Measurements from ENCODE around the gene NAGA. TPM values are rescaled to one million over a fixed set of nuclear protein-coding genes. Genes with fewer than 3 reads are reported as not detected.

The NAGA gene
- total and polyA plus RNA-seq, 5 donors: 9.4 to 16.3 (median 15.0) TPM

DNA sequence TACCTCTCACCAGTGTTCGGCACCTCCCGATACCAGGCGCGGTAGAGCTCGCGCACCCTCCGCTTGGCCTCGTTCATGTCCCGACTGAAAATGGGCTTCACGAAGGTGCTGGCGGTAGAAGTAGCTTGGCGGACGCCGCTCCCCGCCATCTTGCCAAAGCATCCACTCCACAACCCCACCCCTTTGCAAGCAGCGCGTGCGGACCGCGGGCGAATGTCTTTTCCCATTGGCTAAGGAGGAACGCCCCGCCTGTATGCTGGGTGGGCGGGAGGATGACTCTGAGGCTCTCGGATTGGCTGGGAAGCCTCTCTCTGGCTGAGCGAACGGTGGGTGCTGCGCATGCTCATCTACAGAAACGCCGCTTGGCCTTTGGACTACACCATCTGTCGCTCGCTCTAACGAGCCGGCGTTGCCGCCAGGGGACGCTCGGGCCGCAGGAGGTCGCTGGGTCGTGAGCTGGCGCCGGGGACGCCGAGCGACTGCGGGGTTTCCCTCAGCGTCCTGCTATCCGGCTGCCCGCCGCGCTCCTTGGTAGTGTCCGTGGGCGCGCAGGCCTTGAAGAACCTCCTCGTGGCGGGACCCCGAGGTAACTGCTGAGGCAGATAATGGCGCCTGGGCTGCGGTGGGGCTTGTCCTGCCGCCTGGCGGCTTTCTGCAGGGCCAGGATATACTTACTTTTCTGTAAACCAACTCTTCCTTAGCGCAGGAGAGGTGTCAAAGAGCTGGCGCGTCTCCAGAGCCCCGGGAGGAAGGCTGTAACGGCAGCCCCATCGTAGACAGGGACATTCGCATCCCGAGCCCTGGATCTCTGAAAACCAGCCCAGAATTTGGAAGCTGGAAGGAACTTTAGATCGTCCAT, 20.2 kb upstream of the NAGA start, which contains the start of gene NDUFA6:
TSS of gene NDUFA6 (minus strand) at position 177 of the 859 bp plus-strand sequence. CDS start at position 149, 28 bp downstream.
- intact Hi-C loops (cut with DNase I): loop anchor here in 2 of 4 donors (5.0 to 10.0 kb wide), 2 partner anchors 344 to 346 kb away; partner anchors contain the start of gene NFAM1 (in 1 of the 2)
- WGBS: under 1% methylated on average over 71 of the region's 71 CpGs
- no peaks in the 10 kb centered on the region for H3K9me3 ChIP-seq (ENCODE audit: control insufficient read depth, low read length)
- ATAC-seq (peak; percentile 98), DNase-seq (peak; percentile 99)
- H3K27me3 ChIP-seq (ENCODE audit: control insufficient read depth, insufficient read depth): no peaks in the 10 kb centered on the region
- peak within 1 kb of the TSS; percentile 65 for H3K4me3 ChIP-seq (ENCODE audit: low read length)
- H3K4me1 ChIP-seq (ENCODE audit: control insufficient read depth, insufficient read depth, low read length): peaks cover 10% of the 10 kb centered on the region
- H3K27ac ChIP-seq (ENCODE audit: low read length): peak within 1 kb of the TSS; percentile 96

DNA sequence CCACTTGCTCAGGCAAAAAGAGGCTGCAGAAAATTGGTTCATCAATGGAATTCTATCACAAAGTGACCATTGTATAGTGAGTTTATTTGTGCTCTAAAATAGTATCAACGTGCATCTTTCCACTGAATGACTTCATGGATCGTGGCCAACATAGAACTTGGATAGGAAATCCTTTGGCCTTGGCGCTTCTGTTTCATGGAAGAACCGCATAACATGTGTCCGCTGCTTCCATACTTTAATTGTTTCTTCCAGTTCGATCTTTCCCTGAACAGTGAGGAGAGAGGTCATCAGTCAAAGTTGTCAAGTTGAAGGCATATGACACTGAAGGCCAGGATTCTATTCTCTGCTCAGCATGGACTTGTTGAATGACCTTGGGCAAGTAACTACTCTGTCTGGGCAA, 15.4 kb upstream of the NAGA start:
- Histone ChIP-seq H3K27ac (ENCODE audit: low read length) (no peak overlapping the region), H3K27me3 (ENCODE audit: control insufficient read depth, insufficient read depth) (no peaks in the 10 kb centered on the region), H3K4me1 (ENCODE audit: control insufficient read depth, insufficient read depth, low read length) (peaks cover 11% of the 10 kb centered on the region), H3K9me3 (ENCODE audit: control insufficient read depth, low read length) (no peaks in the 10 kb centered on the region), H3K4me3 (ENCODE audit: low read length) (no peak overlapping the region)
- intact Hi-C loops (cut with DNase I): loop anchor here in 1 of 4 donors (10.0 kb wide), 1 partner anchor 359 kb away; no protein-coding TSS in a partner anchor
- no peak for ATAC-seq
- WGBS: 46% methylated on average over 6 of the region's 6 CpGs
- DNase-seq: no peak

DNA sequence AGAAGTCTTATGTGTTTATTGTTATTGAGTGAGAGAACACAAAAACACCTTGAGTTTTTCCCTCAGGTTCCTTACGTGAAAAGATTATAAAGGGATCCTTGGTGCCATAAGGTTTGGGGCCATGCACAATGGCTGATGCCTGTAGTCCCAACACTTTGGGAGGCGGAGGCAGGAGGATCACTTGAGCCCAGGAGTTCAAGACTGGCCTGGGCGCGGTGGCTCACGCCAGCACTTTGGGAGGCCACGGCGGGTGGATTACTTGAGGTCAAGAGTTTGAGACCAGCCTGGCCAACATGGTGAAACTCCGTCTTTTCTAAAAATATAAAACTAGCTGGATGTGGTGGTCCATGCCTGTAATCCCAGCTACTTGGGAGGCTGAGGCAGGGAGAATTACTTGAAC, 14.3 kb upstream of the NAGA start:
- intact Hi-C loops (cut with DNase I): loop anchor here in 1 of 4 donors (10.0 kb wide), 1 partner anchor 360 kb away; no protein-coding TSS in a partner anchor
- WGBS: 92% methylated on average over 8 of the region's 8 CpGs
- DNase-seq (no peak), ATAC-seq (no peak)
- Histone ChIP-seq H3K4me1 (ENCODE audit: control insufficient read depth, insufficient read depth, low read length) (peaks cover 11% of the 10 kb centered on the region), H3K27me3 (ENCODE audit: control insufficient read depth, insufficient read depth) (no peaks in the 10 kb centered on the region), H3K9me3 (ENCODE audit: control insufficient read depth, low read length) (no peaks in the 10 kb centered on the region), H3K4me3 (ENCODE audit: low read length) (no peak overlapping the region), H3K27ac (ENCODE audit: low read length) (no peak overlapping the region)

DNA sequence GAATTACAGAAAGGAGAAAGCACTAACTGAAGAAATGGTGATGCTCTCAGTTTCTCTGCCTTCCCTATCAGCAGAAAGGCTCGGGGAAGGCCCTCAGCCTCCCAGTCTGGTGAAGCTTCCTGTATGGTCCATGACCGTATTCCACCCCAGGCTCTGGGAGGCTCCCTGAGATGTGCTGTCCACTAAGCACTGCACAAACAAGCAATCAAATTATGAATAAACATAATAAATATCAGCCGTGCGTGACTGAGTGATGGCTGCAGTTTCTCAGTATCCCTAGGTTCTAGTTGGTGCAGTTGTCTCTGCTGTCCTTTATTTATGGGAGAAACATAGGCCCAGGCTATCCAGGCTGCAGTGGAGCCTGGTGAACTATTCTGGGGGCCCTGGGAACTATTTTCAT, 12.5 kb upstream of the NAGA start:
- Histone ChIP-seq H3K27ac (ENCODE audit: low read length) (no peak overlapping the region), H3K4me3 (ENCODE audit: low read length) (no peak overlapping the region), H3K9me3 (ENCODE audit: control insufficient read depth, low read length) (no peaks in the 10 kb centered on the region), H3K27me3 (ENCODE audit: control insufficient read depth, insufficient read depth) (no peaks in the 10 kb centered on the region), H3K4me1 (ENCODE audit: control insufficient read depth, insufficient read depth, low read length) (peaks cover 9% of the 10 kb centered on the region)
- intact Hi-C loops (cut with DNase I): loop anchor here in 1 of 4 donors (10.0 kb wide), 1 partner anchor 362 kb away; no protein-coding TSS in a partner anchor
- ATAC-seq (no peak), DNase-seq (no peak)
- 89% methylated on average over 4 of the region's 4 CpGs for WGBS

DNA sequence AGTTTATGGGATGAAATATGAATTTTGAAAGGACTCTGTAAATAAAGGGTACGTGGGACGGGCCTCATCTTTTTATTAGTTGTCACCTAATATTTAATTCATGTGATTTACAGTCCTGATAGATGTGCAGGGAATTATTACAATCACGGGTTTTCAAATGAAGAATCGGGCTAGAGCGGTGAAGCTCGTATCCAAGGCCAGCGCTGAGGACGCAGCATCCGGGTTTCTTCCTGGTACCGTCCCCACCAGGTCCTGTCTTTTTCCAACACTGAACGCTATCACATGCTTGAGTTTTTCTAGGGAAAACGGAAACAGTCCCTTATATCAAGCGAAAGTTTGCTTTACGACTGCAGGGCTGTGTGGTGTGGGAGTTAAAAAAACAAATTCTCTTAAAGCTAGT, 9.7 kb upstream of the NAGA start:
- ATAC-seq (peak in 1 of 2 donors; percentile 18), DNase-seq (peak in 1 of 3 donors; percentile 75)
- WGBS: 4% methylated on average over 14 of the region's 14 CpGs
- H3K27me3 ChIP-seq (ENCODE audit: control insufficient read depth, insufficient read depth): no peaks in the 10 kb centered on the region
- H3K4me3 ChIP-seq (ENCODE audit: low read length): peak overlapping the region; percentile 72
- H3K4me1 ChIP-seq (ENCODE audit: control insufficient read depth, insufficient read depth, low read length): peaks cover 9% of the 10 kb centered on the region
- no peaks in the 10 kb centered on the region for H3K9me3 ChIP-seq (ENCODE audit: control insufficient read depth, low read length)
- intact Hi-C loops (cut with DNase I): loop anchor here in 1 of 4 donors (10.0 kb wide), 1 partner anchor 365 kb away; no protein-coding TSS in a partner anchor
- peak overlapping the region; percentile 98 for H3K27ac ChIP-seq (ENCODE audit: low read length)

DNA sequence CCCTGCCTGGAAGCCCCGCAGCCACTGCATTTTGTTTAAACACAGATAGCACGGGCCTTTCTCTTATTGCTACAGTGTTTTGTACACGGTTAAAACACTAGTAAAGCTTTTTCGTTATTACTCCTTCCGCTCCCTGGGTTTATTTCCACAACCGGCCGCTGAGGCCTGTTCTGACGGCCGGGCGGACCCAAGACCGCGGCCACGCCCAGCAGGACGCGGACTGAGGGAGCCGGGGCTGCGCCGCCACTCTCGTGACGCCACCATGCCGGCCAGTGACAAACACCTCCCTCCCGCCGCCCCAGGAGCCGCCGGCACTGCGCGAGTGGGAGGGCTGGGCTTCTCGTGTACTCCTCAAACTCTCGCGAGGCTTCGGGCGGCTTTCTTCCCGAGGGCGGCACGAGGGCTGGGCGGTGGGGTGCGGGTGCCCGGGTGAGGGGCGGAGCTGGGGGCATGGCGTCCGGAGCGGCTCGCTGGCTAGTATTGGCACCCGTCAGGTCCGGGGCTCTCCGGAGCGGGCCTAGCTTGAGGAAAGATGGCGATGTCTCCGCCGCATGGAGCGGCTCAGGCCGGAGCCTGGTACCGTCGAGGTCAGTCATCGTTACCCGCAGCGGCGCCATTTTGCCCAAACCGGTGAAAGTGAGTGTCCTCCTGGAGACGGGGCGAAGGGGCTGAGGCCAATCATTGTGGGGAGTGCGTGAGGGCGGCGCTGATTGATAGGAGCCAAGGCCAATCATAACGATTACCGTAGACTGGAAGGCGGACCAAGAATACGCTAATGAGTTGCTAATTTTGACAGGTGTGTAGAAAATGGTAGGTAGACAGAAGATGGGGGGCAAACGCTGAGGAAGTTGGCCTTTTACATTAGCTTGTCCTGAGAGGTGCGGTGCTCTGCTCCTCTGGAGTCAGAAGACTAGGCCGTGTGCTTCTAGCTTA, 9.0 kb upstream of the NAGA start, which contains the start of gene SMDT1:
TSS of gene SMDT1 (plus strand) at position 382 of the 933 bp plus-strand sequence. CDS start at position 451, 69 bp downstream.
- H3K4me1 ChIP-seq (ENCODE audit: control insufficient read depth, insufficient read depth, low read length): peaks cover 9% of the 10 kb centered on the region
- no peaks in the 10 kb centered on the region for H3K27me3 ChIP-seq (ENCODE audit: control insufficient read depth, insufficient read depth)
- H3K4me3 ChIP-seq (ENCODE audit: low read length): peak within 1 kb of the TSS; percentile 72
- ATAC-seq (peak; percentile 94 to 97), DNase-seq (peak; percentile 100)
- intact Hi-C loops (cut with DNase I): loop anchor here in 1 of 4 donors (10.0 kb wide), 1 partner anchor 365 kb away; no protein-coding TSS in a partner anchor
- H3K9me3 ChIP-seq (ENCODE audit: control insufficient read depth, low read length): no peaks in the 10 kb centered on the region
- peak within 1 kb of the TSS; percentile 99 for H3K27ac ChIP-seq (ENCODE audit: low read length)
- WGBS: under 1% methylated on average over 71 of the region's 71 CpGs

DNA sequence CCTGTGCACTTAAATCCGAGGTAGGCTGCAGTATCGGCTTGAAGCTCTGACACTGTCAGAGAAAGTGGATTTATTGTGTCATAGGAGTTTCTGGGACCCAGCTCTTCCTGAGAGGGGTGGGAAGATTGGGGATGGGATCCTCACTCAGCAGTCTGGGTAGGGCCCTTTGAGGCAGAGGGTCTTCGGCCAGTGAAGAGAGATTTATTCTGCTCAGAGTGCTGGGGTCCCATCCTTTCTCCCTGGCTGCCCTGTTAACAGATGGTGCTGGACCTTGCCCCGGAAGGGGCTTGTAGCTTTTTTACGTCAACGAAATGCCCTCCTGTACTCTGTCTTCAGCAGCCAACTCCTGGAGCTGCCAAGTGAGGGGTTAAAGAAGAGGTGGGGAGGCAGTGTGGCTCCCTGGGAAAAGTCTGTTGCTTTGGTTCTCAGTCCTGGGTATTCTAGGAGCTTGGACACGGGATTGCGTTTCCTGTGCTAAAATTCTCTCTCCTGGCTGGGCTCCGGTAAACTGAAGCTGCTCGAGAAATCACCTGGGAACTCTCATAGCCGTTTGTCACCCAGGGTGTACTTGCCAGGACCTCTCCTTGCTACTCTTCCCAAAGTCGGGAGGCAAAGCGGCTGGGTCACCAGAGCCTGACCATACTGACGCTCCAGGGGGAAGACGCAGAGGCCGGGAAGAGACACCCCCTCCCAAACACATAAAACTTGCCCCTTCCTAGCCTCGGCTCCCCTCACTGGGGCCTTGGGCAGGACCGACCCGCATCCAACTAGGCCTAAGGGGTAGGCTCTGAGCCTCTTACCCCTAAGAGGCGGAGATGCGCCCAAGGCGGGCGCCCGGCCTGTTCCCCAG, 8.1 kb upstream of the NAGA start:
- ATAC-seq: peak; percentile 27 to 34
- no peak for DNase-seq
- no peaks in the 10 kb centered on the region for H3K9me3 ChIP-seq (ENCODE audit: control insufficient read depth, low read length)
- H3K27me3 ChIP-seq (ENCODE audit: control insufficient read depth, insufficient read depth): no peaks in the 10 kb centered on the region
- H3K4me3 ChIP-seq (ENCODE audit: low read length): peak overlapping the region; percentile 33
- peak overlapping the region; percentile 99 for H3K27ac ChIP-seq (ENCODE audit: low read length)
- H3K4me1 ChIP-seq (ENCODE audit: control insufficient read depth, insufficient read depth, low read length): peaks cover 9% of the 10 kb centered on the region
- WGBS: 24% methylated on average over 24 of the region's 24 CpGs
- intact Hi-C loops (cut with DNase I): no loop called here

DNA sequence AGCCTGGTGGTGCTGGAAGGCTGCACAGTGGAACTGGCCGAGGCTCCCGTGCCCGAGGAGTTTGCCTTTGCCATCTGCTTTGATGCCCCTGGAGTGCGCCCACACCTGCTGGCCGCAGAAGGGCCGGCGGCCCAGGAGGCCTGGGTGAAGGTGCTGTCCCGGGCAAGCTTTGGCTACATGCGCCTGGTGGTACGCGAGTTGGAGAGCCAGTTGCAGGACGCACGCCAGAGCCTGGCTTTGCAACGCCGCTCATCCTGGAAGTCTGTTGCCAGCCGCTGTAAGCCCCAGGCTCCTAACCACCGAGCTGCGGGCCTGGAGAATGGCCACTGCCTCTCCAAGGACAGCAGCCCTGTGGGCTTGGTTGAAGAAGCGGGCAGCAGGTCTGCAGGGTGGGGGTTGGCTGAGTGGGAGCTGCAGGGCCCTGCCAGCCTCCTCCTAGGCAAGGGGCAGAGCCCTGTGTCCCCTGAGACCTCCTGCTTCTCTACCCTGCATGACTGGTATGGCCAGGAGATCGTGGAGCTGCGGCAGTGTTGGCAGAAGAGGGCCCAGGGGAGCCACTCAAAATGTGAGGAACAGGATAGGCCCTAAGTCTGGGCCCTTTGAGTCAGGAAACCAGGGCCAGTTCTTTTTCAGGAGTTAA, 7.0 kb upstream of the NAGA start:
- WGBS: 88% methylated on average over 21 of the region's 21 CpGs
- intact Hi-C loops (cut with DNase I): no loop called here
- H3K27me3 ChIP-seq (ENCODE audit: control insufficient read depth, insufficient read depth): no peaks in the 10 kb centered on the region
- H3K9me3 ChIP-seq (ENCODE audit: control insufficient read depth, low read length): no peaks in the 10 kb centered on the region
- ATAC-seq: no peak
- no peak overlapping the region for H3K27ac ChIP-seq (ENCODE audit: low read length)
- no peak overlapping the region for H3K4me3 ChIP-seq (ENCODE audit: low read length)
- H3K4me1 ChIP-seq (ENCODE audit: control insufficient read depth, insufficient read depth, low read length): peaks cover 9% of the 10 kb centered on the region
- peak in 2 of 3 donors; percentile 61 to 63 for DNase-seq

DNA sequence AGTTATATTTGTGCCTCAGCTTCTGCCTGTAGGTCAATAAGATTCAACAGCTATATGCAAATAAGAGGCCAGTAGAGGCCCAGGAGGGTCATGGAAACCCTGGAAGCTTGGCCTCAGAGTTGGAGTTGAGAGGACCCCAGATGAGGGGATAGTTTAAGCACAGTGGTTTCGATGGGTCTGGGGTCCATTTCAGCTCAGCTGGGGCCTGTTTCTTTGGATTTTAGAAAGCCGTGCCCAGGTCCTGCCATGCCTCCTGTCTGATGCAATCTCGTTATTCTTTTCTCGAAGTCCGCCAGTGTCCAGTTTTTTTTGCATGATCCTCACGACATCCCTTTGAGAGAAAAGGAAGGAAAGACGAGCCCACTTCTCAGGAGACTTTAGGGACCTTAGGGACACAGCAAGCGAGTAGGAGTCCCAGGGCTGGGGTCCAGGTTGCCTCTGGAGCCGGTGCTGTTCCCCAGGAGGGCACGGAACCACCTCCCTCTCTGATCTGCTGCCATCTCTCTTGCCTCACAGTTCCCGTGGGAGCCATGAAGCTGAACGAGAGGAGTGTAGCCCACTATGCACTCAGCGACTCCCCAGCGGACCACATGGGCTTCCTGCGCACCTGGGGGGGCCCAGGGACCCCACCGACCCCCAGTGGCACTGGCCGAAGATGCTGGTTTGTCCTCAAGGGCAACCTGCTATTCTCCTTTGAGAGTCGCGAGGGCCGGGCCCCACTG, 6.3 kb upstream of the NAGA start:
- Histone ChIP-seq H3K4me1 (ENCODE audit: control insufficient read depth, insufficient read depth, low read length) (peaks cover 8% of the 10 kb centered on the region), H3K27ac (ENCODE audit: low read length) (no peak overlapping the region), H3K27me3 (ENCODE audit: control insufficient read depth, insufficient read depth) (no peaks in the 10 kb centered on the region), H3K4me3 (ENCODE audit: low read length) (no peak overlapping the region), H3K9me3 (ENCODE audit: control insufficient read depth, low read length) (no peaks in the 10 kb centered on the region)
- 90% methylated on average over 20 of the region's 20 CpGs for WGBS
- intact Hi-C loops (cut with DNase I): no loop called here
- ATAC-seq (no peak), DNase-seq (peak in 1 of 3 donors; percentile 58)
